Body of pancreas (tissue), 4 donors: ENCODE data around the gene CLDN25.

Experiments
- CTCF ChIP-seq, 7 experiments: fragments of 450-650 bp in 4 of 7; fragments of 200-600 bp in 3 of 7; sonication (generic) in 3 of 7; IDR thresholded peaks; one replicate each; pipeline ENCODE4 v1.5.1; 2016 to 2019; ENCODE audit warnings: antibody characterized with exemption in 7 of 7
- POLR2A ChIP-seq, 3 donors: fragments of 450-650 bp; IDR thresholded peaks; one replicate each; pipeline ENCODE4 v1.6.1; 2016; ENCODE audit warnings: antibody characterized with exemption in 3 of 3, mild to moderate bottlenecking in 2 of 3

- TF ChIP-seq CTCF (IDR thresholded peaks at IDR 0.05) = no peak
- TF ChIP-seq POLR2A (IDR thresholded peaks at IDR 0.05) = no peak
Observed at GRCh38 chr11:113808931-113809330, 29.3 kb downstream of the CLDN25 start.
